Liver (tissue), 9 donors: ENCODE data around the gene ZSCAN5B. TPM values are rescaled to one million over a fixed set of nuclear protein-coding genes. Genes with fewer than 3 reads are reported as not detected.

Experiments
- DNase-seq: peaks from one replicate; pipeline ENCODE4 v3.0.0-alpha.2; 2017; ENCODE audit warnings: low spot score
- H3K27ac ChIP-seq, 2 donors: one replicate each; pipeline ENCODE4 v1.7.0; 2013; ENCODE audit warnings: inconsistent platforms in 2 of 2, low read length in 2 of 2, control low read depth in 1 of 2, low read depth in 1 of 2, mild to moderate bottlenecking in 1 of 2
- H3K27me3 ChIP-seq, 4 donors: one replicate each; pipeline versions ENCODE4 v1.6.1 to v1.7.0; 2013; ENCODE audit warnings: low read length in 3 of 4, inconsistent platforms in 1 of 4, mild to moderate bottlenecking in 1 of 4, moderate library complexity in 1 of 4; ENCODE audit not compliant: control insufficient read depth in 4 of 4, insufficient read depth in 4 of 4
- H3K36me3 ChIP-seq, 4 donors: one replicate each; pipeline versions ENCODE4 v1.6.1 to v1.7.0; 2013; ENCODE audit warnings: low read length in 3 of 4, mild to moderate bottlenecking in 3 of 4, low read depth in 1 of 4, moderate library complexity in 1 of 4; ENCODE audit not compliant: control insufficient read depth in 4 of 4, insufficient read depth in 3 of 4
- H3K4me1 ChIP-seq, 4 donors: one replicate each; pipeline versions ENCODE4 v1.6.1 to v1.7.0; 2013; ENCODE audit warnings: low read length in 3 of 4, mild to moderate bottlenecking in 3 of 4, moderate library complexity in 1 of 4; ENCODE audit not compliant: control insufficient read depth in 4 of 4, insufficient read depth in 4 of 4
- H3K4me3 ChIP-seq, 3 donors: one replicate each; pipeline versions ENCODE4 v1.6.1 to v1.7.0; 2013; ENCODE audit warnings: low read length in 3 of 3, control low read depth in 1 of 3, low read depth in 1 of 3, mild to moderate bottlenecking in 1 of 3
- H3K9ac ChIP-seq, 2 donors: one replicate each; pipeline ENCODE4 v1.7.0; 2013; ENCODE audit warnings: low read length in 2 of 2, mild to moderate bottlenecking in 2 of 2, moderate library complexity in 2 of 2, control low read depth in 1 of 2, low read depth in 1 of 2
- H3K9me3 ChIP-seq, 4 donors: one replicate each; pipeline versions ENCODE4 v1.6.1 to v1.7.0; 2013; ENCODE audit warnings: low read length in 3 of 4; ENCODE audit not compliant: control insufficient read depth in 4 of 4
- ATF3 ChIP-seq: IDR thresholded peaks from 2 replicates; pipeline ENCODE4 v1.6.1; 2016; ENCODE audit warnings: antibody characterized with exemption
- CTCF ChIP-seq: fragments of 150-350 bp; IDR thresholded peaks from 2 replicates; pipeline ENCODE4 v1.5.1; 2017; ENCODE audit warnings: improper control_type of control experiment, low read depth, low read length; ENCODE audit not compliant: missing input control
- EGR1 ChIP-seq, 2 donors: IDR thresholded peaks; 2 replicates each; pipeline ENCODE4 v1.6.1; 2016 to 2018; ENCODE audit warnings: antibody characterized with exemption in 2 of 2, low read depth in 2 of 2
- FOXA1 ChIP-seq: IDR thresholded peaks from 2 replicates; pipeline ENCODE4 v1.6.1; 2016; ENCODE audit warnings: antibody characterized with exemption
- FOXA2 ChIP-seq: IDR thresholded peaks from 2 replicates; pipeline ENCODE4 v1.6.1; 2016; ENCODE audit warnings: antibody characterized with exemption
- GABPA ChIP-seq, 2 donors: IDR thresholded peaks in 1 of 2; conservative IDR thresholded peaks in 1 of 2; 2 replicates each; pipeline ENCODE4 v1.6.1; 2016; ENCODE audit warnings: antibody characterized with exemption in 2 of 2, mild to moderate bottlenecking in 1 of 2, moderate library complexity in 1 of 2
- HNF4A ChIP-seq, 2 donors: conservative IDR thresholded peaks; 2 replicates each; pipeline ENCODE4 v1.6.1; 2016; ENCODE audit warnings: antibody characterized with exemption in 2 of 2, mild to moderate bottlenecking in 2 of 2
- HNF4G ChIP-seq: IDR thresholded peaks from 2 replicates; pipeline ENCODE4 v1.6.1; 2016; ENCODE audit warnings: antibody characterized with exemption
- JUND ChIP-seq, 2 donors: IDR thresholded peaks; 2 replicates each; pipeline ENCODE4 v1.6.1; 2016; ENCODE audit warnings: antibody characterized with exemption in 2 of 2
- MAX ChIP-seq: IDR thresholded peaks from 2 replicates; pipeline ENCODE4 v1.6.1; 2016; ENCODE audit warnings: antibody characterized with exemption
- NR2F2 ChIP-seq: IDR thresholded peaks from 2 replicates; pipeline ENCODE4 v1.6.1; 2016; ENCODE audit warnings: antibody characterized with exemption
- RAD21 ChIP-seq, 2 donors: IDR thresholded peaks; 2 replicates each; pipeline ENCODE4 v1.6.1; 2016; ENCODE audit warnings: antibody characterized with exemption in 2 of 2, mild to moderate bottlenecking in 2 of 2
- REST ChIP-seq: IDR thresholded peaks from 2 replicates; pipeline ENCODE4 v1.6.1; 2016; ENCODE audit warnings: antibody characterized with exemption, mild to moderate bottlenecking
- RXRA ChIP-seq, 2 donors: IDR thresholded peaks; 2 replicates each; pipeline ENCODE4 v1.6.1; 2017 to 2018; ENCODE audit warnings: antibody characterized with exemption in 2 of 2, mild to moderate bottlenecking in 1 of 2
- SP1 ChIP-seq: IDR thresholded peaks from 2 replicates; pipeline ENCODE4 v1.6.1; 2018; ENCODE audit warnings: antibody characterized with exemption, mild to moderate bottlenecking
- TAF1 ChIP-seq: conservative IDR thresholded peaks from 2 replicates; pipeline ENCODE4 v1.6.1; 2016; ENCODE audit warnings: antibody characterized with exemption, mild to moderate bottlenecking
- YY1 ChIP-seq: IDR thresholded peaks from 2 replicates; pipeline ENCODE4 v1.6.1; 2016; ENCODE audit warnings: antibody characterized with exemption, mild to moderate bottlenecking
- ZBTB33 ChIP-seq: IDR thresholded peaks from 2 replicates; pipeline ENCODE4 v1.6.1; 2016; ENCODE audit warnings: antibody characterized with exemption
- WGBS: extraction: QIAGEN DNeasy Blood & Tissue Kit; methylation state at CpG from one replicate; pipeline ENCODE4 v1.1.7; 2013; 5-methylcytosine and 5-hydroxymethylcytosine counted together
- polyA plus RNA-seq, 2 donors: library from polyadenylated mRNA; stranded (reverse) in 1 of 2; unstranded in 1 of 2; fragments of 200-250 nt in 1 of 2; fragments of >200 nt in 1 of 2; fragmentation: Nextera tagmentation in 1 of 2; extraction: Ambion mirVana in 1 of 2; gene quantifications; one replicate each; pipeline versions ENCODE4 v1.2.1 to v1.2.3, GENCODE V29; 2013 to 2015
- total RNA-seq, 2 donors: library from RNA; depleted of rRNA; stranded (reverse); fragments of >200 nt; gene quantifications; one replicate each; pipeline ENCODE4 v1.2.3, GENCODE V29; 2014
- donor health status: healthy.
- donor health status: healthy.
- donor health status: healthy.
- donor health status: healthy.
- donor health status: healthy.

Gene ZSCAN5B
- total and polyA plus RNA-seq, 4 donors = 0.08 TPM; not detected in 3

GRCh38 chr19:56153507-56153906 is 44.1 kb downstream of the ZSCAN5B start:
- H3K27ac ChIP-seq = peak overlapping the region in 1 of 2 donors; percentile 37
- H3K27me3 ChIP-seq = no peaks in the 10 kb centered on the region
- 60% methylated on average over 6 of the region's 6 CpGs for WGBS
- no peak for DNase-seq
- peaks cover 0 to 18% (median 15%) of the 10 kb centered on the region in 4 donors for H3K4me1 ChIP-seq
- H3K4me3 ChIP-seq = no peak overlapping the region
- no peak overlapping the region for H3K9ac ChIP-seq
- TF ChIP-seq NR2F2 (peak; percentile 48), MAX (no peak), SP1 (peak; percentile 16), TAF1 (no peak), RAD21 (IDR thresholded peaks at IDR 0.05) (peak in 1 of 2 donors; percentile 38)
- H3K9me3 ChIP-seq = no peaks in the 10 kb centered on the region
- H3K36me3 ChIP-seq = peaks cover 2 to 28% (median 5%) of the 10 kb centered on the region in 4 donors

- Histone ChIP-seq H3K36me3 (peaks cover 5 to 28% (median 8%) of the 10 kb centered on the region in 4 donors), H3K27ac (peak overlapping the region in 1 of 2 donors; percentile 9), H3K9ac (no peak overlapping the region), H3K4me3 (no peak overlapping the region), H3K4me1 (peaks cover 0 to 18% (median 15%) of the 10 kb centered on the region in 4 donors), H3K27me3 (no peaks in the 10 kb centered on the region), H3K9me3 (no peaks in the 10 kb centered on the region)
- WGBS = 76% methylated on average over 2 of the region's 2 CpGs
- no peak for TF ChIP-seq REST
- TF ChIP-seq JUND (IDR thresholded peaks at IDR 0.05) = no peak
- DNase-seq = no peak
These were observed 44.9 kb downstream of the ZSCAN5B start for GRCh38 chr19:56152644-56153043.

GRCh38 chr19:56150358-56150757 is 47.2 kb downstream of the ZSCAN5B start:
- peaks cover 9 to 21% (median 11%) of the 10 kb centered on the region in 4 donors for H3K36me3 ChIP-seq
- WGBS = 88% methylated on average over 11 of the region's 11 CpGs
- H3K27me3 ChIP-seq = no peaks in the 10 kb centered on the region
- no peaks in the 10 kb centered on the region for H3K9me3 ChIP-seq
- peaks cover under 1 to 26% (median 22%) of the 10 kb centered on the region in 4 donors for H3K4me1 ChIP-seq
- H3K27ac ChIP-seq = no peak overlapping the region
- H3K4me3 ChIP-seq = no peak overlapping the region
- H3K9ac ChIP-seq = no peak overlapping the region
- no peak for DNase-seq
- TF ChIP-seq HNF4G = no peak
- TF ChIP-seq FOXA1 = no peak
- TF ChIP-seq ZBTB33 = no peak
- no peak for TF ChIP-seq SP1
- no peak for TF ChIP-seq CTCF
- TF ChIP-seq NR2F2 = no peak
- no peak for TF ChIP-seq TAF1
- TF ChIP-seq ATF3 = no peak
- no peak for TF ChIP-seq RXRA (IDR thresholded peaks at IDR 0.05)
- no peak for TF ChIP-seq YY1
- no peak for TF ChIP-seq GABPA (IDR thresholded peaks at IDR 0.05 in 1 of 2, conservative IDR thresholded peaks at IDR 0.05 in 1 of 2)
- TF ChIP-seq HNF4A (conservative IDR thresholded peaks at IDR 0.05) = no peak
- TF ChIP-seq FOXA2 = no peak
- no peak for TF ChIP-seq EGR1 (IDR thresholded peaks at IDR 0.05; ENCODE audit: low read depth in 2 of 2)
- no peak for TF ChIP-seq JUND (IDR thresholded peaks at IDR 0.05)
- no peak for TF ChIP-seq RAD21 (IDR thresholded peaks at IDR 0.05)
